MM.1S (cell line): ENCODE measurements around the gene IREB2.

Experiments
- DNase-seq: peaks from one replicate; pipeline ENCODE4 v3.0.0-alpha.2; 2015
- H2AFZ ChIP-seq: fragments of 300-600 bp; sonication (generic); 2 replicates; pipeline ENCODE4 v1.6.0; 2016; ENCODE audit warnings: antibody characterized with exemption, low read length
- H3F3A ChIP-seq: fragments of 300-600 bp; sonication (generic); 2 replicates; pipeline ENCODE4 v1.6.1; 2016; ENCODE audit warnings: mild to moderate bottlenecking, antibody characterized with exemption, low read length, moderate library complexity, mixed read lengths; ENCODE audit not compliant: insufficient read depth
- H3K27ac ChIP-seq: fragments of 300-600 bp; sonication (generic); 2 replicates; pipeline ENCODE4 v1.5.1; 2016; ENCODE audit warnings: mild to moderate bottlenecking, low read length
- H3K27me3 ChIP-seq: fragments of 300-600 bp; sonication (generic); replicated peaks from 2 replicates; pipeline ENCODE4 v1.6.0; 2016; ENCODE audit warnings: low read length; ENCODE audit not compliant: insufficient read depth
- H3K36me3 ChIP-seq: fragments of 300-600 bp; sonication (generic); replicated peaks from 2 replicates; pipeline ENCODE4 v1.6.1; 2016; ENCODE audit warnings: mild to moderate bottlenecking, low read length, mixed read lengths; ENCODE audit not compliant: insufficient read depth
- H3K4me1 ChIP-seq: fragments of 300-600 bp; sonication (generic); 2 replicates; pipeline ENCODE4 v1.6.1; 2016; ENCODE audit warnings: low read length, mixed read lengths
- H3K4me2 ChIP-seq: fragments of 300-600 bp; sonication (generic); 2 replicates; pipeline ENCODE4 v1.6.0; 2016; ENCODE audit warnings: low read depth, low read length
- H3K4me3 ChIP-seq: fragments of 300-600 bp; sonication (generic); 2 replicates; pipeline ENCODE4 v1.5.1; 2016; ENCODE audit warnings: low read length, mixed read lengths
- H3K79me2 ChIP-seq: fragments of 300-600 bp; sonication (generic); 2 replicates; pipeline ENCODE4 v1.6.1; 2016; ENCODE audit warnings: mixed run types, low read length, mixed read lengths
- H3K9ac ChIP-seq: fragments of 300-600 bp; sonication (generic); 2 replicates; pipeline ENCODE4 v1.6.1; 2016; ENCODE audit warnings: low read length, mixed read lengths
- H3K9me2 ChIP-seq: fragments of 300-600 bp; sonication (generic); replicated peaks from 2 replicates; pipeline ENCODE4 v1.6.1; 2016; ENCODE audit warnings: mild to moderate bottlenecking, low read length, mixed read lengths; ENCODE audit not compliant: insufficient read depth
- H3K9me3 ChIP-seq: fragments of 300-600 bp; sonication (generic); replicated peaks from 2 replicates; pipeline ENCODE4 v1.6.1; 2016; ENCODE audit warnings: mild to moderate bottlenecking, low read length, mixed read lengths; ENCODE audit not compliant: insufficient read depth
- H4K20me1 ChIP-seq: fragments of 300-600 bp; sonication (generic); 2 replicates; pipeline ENCODE4 v1.6.1; 2016; ENCODE audit warnings: mild to moderate bottlenecking, low read length, moderate library complexity, mixed read lengths; ENCODE audit not compliant: insufficient read depth
- CTCF ChIP-seq: fragments of 300-600 bp; sonication (generic); IDR thresholded peaks from 2 replicates; pipeline ENCODE4 v1.5.1; 2016; ENCODE audit warnings: antibody characterized with exemption, low read length, mixed read lengths
- EZH2 ChIP-seq: fragments of 300-600 bp; sonication (generic); optimal IDR thresholded peaks from 2 replicates; pipeline ENCODE3; 2017; ENCODE audit warnings: low read depth, mild to moderate bottlenecking, antibody characterized with exemption, low read length, mixed read lengths
- EZH2phosphoT487 ChIP-seq: fragments of 300-600 bp; sonication (generic); IDR thresholded peaks from 2 replicates; pipeline ENCODE4 v1.6.1; 2018; ENCODE audit warnings: antibody characterized with exemption, low read length

The IREB2 gene

GRCh38 chr15:78449220-78449999 is 11.4 kb downstream of the IREB2 start:
- Histone ChIP-seq H3K9me3 (no peaks in the 10 kb centered on the region), H3K36me3 (peaks cover 7% of the 10 kb centered on the region; the same call in 1 of the 2 replicates), H3K79me2 (peaks cover 99% of the 10 kb centered on the region), H2AFZ (no peak overlapping the region), H3K4me3 (no peak overlapping the region), H3F3A (no peaks in the 10 kb centered on the region), H3K4me1 (no peaks in the 10 kb centered on the region), H3K27ac (no peak overlapping the region), H3K9ac (no peak overlapping the region), H3K27me3 (no peaks in the 10 kb centered on the region), H3K4me2 (no peak overlapping the region), H3K9me2 (no peaks in the 10 kb centered on the region), H4K20me1 (peaks cover 14% of the 10 kb centered on the region; the same call in 1 of the 2 replicates)
- no peak for TF ChIP-seq EZH2
- no peak for TF ChIP-seq EZH2phosphoT487
- TF ChIP-seq CTCF, result no peak
- DNase-seq, result no peak

- no peaks in the 10 kb centered on the region for H3K27me3 ChIP-seq
- H3F3A ChIP-seq, result no peaks in the 10 kb centered on the region
- peaks cover 7% of the 10 kb centered on the region; the same call in 1 of the 2 replicates for H3K36me3 ChIP-seq
- no peak for TF ChIP-seq EZH2phosphoT487
- TF ChIP-seq EZH2, result no peak
- no peak for TF ChIP-seq CTCF
- no peaks in the 10 kb centered on the region for H3K9me3 ChIP-seq
- H3K79me2 ChIP-seq, result peaks cover 99% of the 10 kb centered on the region
- no peak for DNase-seq
- H3K4me3 ChIP-seq, result no peak overlapping the region
- no peak overlapping the region for H2AFZ ChIP-seq
- no peak overlapping the region for H3K27ac ChIP-seq
- no peak overlapping the region for H3K9ac ChIP-seq
- H4K20me1 ChIP-seq, result peaks cover 20% of the 10 kb centered on the region; the same call in 1 of the 2 replicates
- no peaks in the 10 kb centered on the region for H3K9me2 ChIP-seq
- H3K4me2 ChIP-seq, result no peak overlapping the region
- H3K4me1 ChIP-seq, result no peaks in the 10 kb centered on the region
These were observed 12.4 kb downstream of the IREB2 start for GRCh38 chr15:78450285-78450858.

GRCh38 chr15:78452485-78452884 is 14.5 kb downstream of the IREB2 start:
- no peak overlapping the region for H3K27ac ChIP-seq
- peaks cover 23% of the 10 kb centered on the region; the same call in 1 of the 2 replicates for H4K20me1 ChIP-seq
- no peaks in the 10 kb centered on the region; the same call in 1 of the 2 replicates for H3K36me3 ChIP-seq
- H3K9ac ChIP-seq, result no peak overlapping the region
- no peak overlapping the region for H3K4me2 ChIP-seq
- no peak for TF ChIP-seq EZH2
- TF ChIP-seq EZH2phosphoT487, result no peak
- no peak for TF ChIP-seq CTCF
- H3K79me2 ChIP-seq, result peaks cover 99% of the 10 kb centered on the region
- H3K9me2 ChIP-seq, result no peaks in the 10 kb centered on the region
- H3K4me3 ChIP-seq, result no peak overlapping the region
- DNase-seq, result no peak
- no peaks in the 10 kb centered on the region for H3K27me3 ChIP-seq
- H3F3A ChIP-seq, result no peaks in the 10 kb centered on the region
- no peaks in the 10 kb centered on the region for H3K4me1 ChIP-seq
- H3K9me3 ChIP-seq, result no peaks in the 10 kb centered on the region
- H2AFZ ChIP-seq, result no peak overlapping the region
